GF-D8 (cell line): ENCODE measurements around the gene RTN4RL2.
"Not testable (repeated sequence)": the region's sequence is repeated elsewhere in the genome, so short reads cannot be mapped to it uniquely, and the experiment has no call there.

Experiments
- DNase-seq: peaks from one replicate; lab custom pipeline; 2025; lab: John Stamatoyannopoulos, UW

The RTN4RL2 gene

DNA sequence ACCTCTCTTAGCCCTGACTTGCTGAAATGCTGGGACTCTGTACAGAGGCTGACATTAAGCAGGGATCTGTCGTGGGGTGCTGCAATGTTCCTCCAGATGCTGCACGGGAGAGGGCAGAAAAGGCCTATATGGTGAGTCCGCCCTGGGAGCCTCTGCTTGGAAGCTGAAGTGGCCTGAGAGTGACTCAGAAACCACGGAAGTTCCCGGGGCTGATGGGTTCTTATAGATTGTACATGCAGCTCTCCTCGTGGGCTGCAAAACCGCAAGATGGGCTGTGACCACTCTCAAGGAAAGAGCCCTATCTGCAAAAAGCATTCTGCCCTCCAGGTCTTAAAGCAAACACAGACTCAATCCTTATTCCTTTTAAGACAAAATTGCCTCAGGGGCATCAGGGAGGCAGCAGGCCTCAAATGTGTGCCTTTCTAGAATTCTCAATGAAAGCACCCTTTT, 27.6 kb upstream of the RTN4RL2 start:
- DNase-seq: peak; percentile 79

DNA sequence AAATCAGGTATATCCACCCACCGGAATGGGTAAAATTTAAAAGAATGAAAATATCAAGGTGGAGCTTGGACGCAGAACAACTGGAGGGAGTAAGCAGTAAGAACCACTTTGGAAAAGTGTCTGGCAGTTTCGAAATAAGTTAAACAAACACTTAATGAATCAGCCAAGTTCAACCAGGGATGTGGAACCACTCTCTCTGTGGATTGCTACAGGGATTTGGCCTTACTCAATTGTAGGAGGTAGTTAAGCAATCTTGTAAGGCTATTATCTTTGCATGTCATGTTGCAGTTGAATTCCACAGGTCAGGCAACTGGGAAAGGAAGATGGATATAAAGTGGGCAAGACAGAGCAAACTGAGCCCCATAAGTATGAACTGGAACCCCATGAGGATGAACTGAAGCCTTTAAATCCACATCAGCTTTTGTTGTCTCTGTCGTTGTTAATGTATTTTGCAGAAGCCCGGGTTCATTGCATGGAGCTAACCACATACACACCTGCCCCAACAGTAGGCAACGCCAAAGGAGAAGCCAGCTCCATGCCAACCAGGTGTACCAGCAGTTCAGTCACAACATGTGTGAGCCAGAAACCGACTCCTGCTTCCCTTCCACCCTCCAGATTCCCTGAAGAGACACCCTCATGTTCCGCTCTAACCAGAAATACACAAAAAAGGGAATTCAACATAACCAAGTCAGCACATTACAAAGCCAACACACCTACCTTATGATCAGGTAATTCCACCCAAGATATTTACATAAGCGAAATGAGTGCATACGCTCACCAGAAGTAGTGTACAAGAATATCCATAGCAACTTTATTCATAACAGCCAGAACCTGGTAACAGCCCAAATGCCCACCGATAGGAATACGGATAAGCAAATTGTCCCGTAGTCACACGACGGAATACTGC, 25.4 kb upstream of the RTN4RL2 start:
- peak; percentile 53 for DNase-seq

- no peak for DNase-seq
These were observed 24.3 kb upstream of the RTN4RL2 start for GRCh38 chr11:57436031-57436430.

DNA sequence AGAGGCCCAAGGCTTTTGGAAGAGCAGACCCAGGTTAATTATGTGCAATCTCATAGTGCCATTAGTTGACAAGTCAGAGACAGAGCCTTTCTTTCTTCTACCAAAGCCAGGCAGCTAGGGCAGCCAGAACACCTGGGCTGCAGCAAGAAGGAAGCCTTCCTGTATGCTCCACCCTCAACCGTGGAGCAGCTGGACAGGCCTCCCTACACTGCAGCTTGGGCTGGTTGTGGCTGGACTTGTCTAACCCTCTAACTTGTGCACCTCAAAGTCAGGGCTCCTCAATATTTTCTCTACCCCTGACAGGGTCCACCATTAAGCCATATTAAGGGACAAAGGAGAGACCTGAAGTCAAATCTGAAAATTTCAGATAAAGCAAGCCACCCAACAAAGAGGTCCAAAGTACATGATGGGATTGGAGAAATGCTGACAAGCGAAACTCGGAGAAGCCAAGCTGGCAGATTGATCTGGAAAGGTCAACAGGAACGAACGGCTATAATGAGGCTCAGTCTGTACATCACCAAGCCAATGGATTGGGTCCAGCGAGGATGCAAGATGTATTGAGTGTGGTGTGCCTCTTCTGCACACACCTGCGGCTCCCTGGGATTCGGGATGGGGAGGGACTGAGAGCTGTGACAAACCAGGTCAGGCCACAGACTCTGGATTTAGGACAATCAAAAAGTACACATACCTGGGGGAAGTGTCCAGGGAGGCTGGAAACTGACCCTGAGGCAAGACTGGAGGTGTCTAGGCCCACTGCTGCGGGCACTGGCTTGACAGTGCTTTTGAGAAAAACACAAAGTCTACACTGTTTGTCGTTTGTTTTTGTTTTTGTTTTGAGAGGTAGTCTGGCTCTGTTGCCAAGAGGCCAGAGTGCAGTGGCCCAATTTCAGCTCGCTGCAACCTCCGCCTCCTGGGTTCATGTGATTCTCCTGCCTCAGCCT, 21.7 kb upstream of the RTN4RL2 start:
- no peak for DNase-seq

DNA sequence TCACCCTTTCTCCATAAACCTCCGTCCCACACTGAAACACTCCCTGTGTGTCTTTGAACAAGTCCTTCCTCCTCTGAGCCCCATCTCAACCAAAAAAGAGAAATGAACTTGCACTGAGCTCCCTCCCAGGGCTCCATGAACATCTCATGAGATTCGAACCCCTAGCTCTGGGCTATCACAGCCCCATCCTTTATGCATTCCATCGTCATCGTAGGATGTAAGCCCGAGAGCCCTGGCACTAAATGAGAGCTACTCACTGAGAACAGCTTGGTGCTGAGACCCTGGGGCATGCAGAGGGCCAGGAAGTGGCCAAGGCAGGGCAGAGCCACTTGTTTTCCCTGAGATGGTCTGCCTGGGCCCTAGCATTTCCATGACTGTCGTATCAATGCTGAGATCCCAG, 20.5 kb upstream of the RTN4RL2 start:
- no peak for DNase-seq

DNA sequence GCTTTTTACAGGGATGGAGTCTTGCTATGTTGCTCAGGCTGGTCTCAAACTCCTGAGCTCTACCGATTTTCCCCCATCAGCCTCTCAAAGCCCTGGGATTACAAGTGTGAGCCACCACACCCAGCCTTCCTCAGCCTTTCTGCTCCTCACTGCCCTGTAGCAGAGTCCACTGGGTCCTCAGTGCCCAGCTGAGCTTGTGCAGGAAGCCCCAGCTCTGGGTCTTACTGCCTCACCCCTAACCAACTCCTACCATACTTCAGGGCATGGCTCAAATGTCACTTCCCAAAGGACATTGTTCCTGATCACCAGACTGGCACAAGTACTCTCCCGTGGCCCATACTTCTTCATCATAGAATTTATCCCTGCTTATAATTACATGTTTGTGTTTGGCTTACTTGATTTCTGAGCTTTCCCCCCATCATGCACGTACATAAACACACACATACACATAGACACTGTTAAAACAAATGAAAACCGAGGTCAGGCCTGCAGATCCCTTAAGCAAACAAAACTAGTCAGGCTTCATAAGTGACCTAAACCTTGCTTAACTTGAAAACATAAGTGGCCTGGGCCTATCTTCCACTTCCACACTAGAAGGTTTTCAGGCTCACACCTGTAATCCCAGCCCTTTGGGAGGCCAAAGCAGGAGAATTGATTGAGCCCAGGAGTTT, 19.4 kb upstream of the RTN4RL2 start:
- DNase-seq: no peak

GRCh38 chr11:57444362-57445121, 15.8 kb upstream of the RTN4RL2 start:
- no peak for DNase-seq

- not testable (repeated sequence) for DNase-seq
These were observed 15.3 kb upstream of the RTN4RL2 start for GRCh38 chr11:57445122-57445394.

GRCh38 chr11:57446055-57446454, 14.3 kb upstream of the RTN4RL2 start:
- no peak for DNase-seq

- no peak for DNase-seq
These were observed 6.7 kb upstream of the RTN4RL2 start for GRCh38 chr11:57453543-57454177.

DNA sequence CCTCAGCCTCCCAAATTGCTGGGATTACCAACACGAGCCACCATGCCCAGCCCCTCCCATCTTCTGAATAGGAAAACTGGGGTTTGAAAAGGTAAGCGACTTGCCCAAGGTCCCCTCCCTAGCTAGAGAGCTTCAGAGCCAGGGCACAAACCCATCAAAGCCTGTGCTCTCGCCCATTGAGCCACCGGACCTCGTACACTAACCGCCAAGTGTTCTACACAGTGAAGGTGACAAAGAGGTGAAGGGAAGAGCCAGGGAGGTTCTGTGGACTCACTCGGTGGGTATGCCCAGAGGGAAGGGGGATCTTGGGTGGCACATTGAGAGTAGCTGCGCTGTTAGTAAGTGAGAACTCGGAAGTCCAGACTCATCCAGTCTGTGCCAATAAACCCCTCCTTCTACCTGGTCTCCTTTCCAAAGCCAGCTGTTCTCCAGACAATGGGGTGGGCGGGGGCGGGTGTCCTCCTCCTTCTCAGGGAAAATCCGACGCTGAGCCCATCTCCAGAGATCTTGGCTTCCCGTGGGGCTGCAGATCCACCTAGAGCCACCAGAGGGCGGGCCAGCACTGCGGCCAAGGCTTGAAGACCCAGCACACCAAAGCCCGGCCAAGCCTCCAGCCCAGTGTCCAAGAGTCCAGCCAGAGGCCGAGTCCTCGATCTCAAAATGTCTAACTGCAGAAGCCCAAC, 3.2 kb upstream of the RTN4RL2 start:
- no peak for DNase-seq

DNA sequence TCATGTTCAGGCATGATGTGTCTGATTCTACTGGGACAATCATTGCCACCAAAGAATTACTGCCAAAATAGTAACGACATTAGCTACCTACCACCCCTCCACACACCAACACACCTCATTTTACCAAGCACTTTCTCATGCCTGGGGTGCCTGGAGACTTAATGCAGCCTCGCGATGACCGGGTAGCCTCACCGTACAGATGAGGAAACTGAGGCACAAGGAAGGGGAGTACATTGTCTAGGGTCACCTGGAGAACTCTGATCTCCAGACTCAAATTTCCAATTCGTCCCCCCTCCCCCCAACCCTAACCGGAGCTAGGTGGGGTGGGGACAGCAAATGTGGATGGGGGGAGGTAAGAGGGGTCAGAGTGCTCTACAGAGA, 2.7 kb upstream of the RTN4RL2 start:
- DNase-seq: no peak

- DNase-seq: no peak
These were observed 2.3 kb upstream of the RTN4RL2 start for GRCh38 chr11:57458060-57458409.

- DNase-seq: no peak
These were observed 1.7 kb upstream of the RTN4RL2 start for GRCh38 chr11:57458410-57459163.

- no peak for DNase-seq
These were observed 935 bp upstream of the RTN4RL2 start for GRCh38 chr11:57459164-57460021.

DNA sequence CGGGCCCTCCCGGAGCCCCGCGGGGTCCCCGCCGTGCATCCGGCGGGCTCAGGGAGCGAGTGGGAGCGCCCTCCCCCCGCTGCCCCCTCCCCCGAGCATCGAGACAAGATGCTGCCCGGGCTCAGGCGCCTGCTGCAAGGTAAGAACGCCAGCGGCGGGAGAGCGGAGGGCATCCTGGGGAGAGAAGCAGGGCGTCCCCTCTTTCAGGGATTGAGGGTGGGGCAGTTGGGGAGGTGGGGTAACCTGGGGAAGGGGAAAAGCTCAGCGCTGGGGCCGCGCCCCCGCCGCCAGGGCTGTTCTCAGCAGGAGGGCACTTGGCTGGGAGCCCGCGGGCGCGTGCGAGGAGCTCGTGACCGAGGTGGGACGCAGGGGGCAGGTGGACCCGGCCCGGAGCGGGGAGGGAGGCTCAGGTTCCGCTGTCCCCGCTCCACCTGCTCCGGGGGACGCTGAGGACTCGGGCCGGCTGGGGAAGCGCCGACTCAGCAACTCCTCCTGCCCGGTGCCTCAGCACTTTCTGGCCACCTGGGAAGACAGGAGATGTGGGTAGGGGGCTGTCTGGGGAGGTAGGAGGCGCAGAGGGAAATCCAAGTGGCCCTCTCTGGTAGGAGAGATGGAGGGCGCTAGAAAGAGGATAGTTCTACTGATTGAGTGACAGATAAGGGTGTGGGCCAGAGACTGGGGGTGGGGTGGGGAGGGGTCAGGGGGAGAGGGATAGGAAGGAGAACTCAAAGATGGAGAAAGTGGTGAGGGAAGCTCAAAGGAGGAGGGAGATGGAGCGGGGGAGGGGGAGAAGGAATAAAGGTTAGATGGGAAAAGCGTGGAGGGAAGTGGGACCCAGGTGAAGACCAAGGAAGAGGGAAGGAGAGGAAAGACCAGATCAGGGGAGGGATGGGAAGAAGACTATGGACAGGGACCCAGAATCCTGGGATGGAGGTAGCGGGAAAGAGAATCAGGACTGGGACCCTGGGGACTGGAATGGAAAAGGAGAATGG, 726 bp downstream of the RTN4RL2 start:
- DNase-seq: no peak

DNA sequence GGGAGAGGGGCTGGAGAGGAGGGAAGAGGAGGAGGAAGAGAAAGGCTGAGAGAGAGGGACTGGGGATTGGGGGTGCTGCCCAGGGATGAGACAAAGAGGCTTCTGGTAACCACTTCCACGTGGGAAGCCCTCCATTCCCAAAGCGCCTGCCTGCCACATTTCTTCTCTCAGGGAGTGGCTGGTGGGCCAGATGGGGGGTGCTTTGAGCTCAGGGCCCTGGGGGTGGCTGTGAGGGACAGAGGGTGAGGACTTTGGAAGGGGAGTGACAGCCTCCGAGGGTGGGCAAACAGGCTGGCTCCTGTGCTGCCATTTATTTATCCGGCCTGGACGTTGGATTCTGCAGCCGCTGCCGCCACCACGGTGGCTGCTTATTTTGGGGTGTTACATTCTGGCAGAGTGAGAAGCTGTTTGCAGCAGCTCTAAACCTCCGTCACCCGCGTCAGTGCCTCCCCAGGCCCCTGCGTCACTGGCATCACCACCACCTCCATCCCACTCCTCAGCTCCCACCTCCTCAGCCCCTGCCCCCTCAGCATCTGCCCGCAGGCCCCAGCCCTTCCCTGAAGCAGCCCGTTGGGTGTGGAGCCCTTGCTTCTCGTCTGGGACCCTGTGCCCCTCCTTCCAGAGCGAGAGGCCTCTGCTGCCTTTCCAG, 1.6 kb downstream of the RTN4RL2 start:
- DNase-seq: no peak
